H1 (cell line): ENCODE results near the gene LEKR1. TPM values are rescaled to one million over a fixed set of nuclear protein-coding genes. Genes with fewer than 3 reads are reported as not detected.

Experiments used
- BACH1 ChIP-seq: IDR thresholded peaks from 2 replicates; pipeline ENCODE4 v1.6.1; 2012; ENCODE audit warnings: low read length, improper control_type of control experiment
- CBX8 ChIP-seq: fragments of 300-800, 300-1000 bp; sonication (generic); IDR thresholded peaks from 2 replicates; pipeline ENCODE4 v1.7.1; 2016; ENCODE audit warnings: low read depth, low read length, borderline replicate concordance
- EZH2 ChIP-seq: fragments of 200-600 bp; sonication (generic); IDR thresholded peaks from 2 replicates; pipeline ENCODE4 v1.7.1; 2012; ENCODE audit warnings: low read depth, mild to moderate bottlenecking, moderate library complexity, low read length, inconsistent platforms; ENCODE audit not compliant: severe bottlenecking
- NANOG ChIP-seq: IDR thresholded peaks from 2 replicates; pipeline ENCODE4 v1.6.1; 2011; ENCODE audit warnings: low read length, low read depth, mild to moderate bottlenecking, inconsistent platforms; ENCODE audit not compliant: insufficient read depth, poor library complexity, severe bottlenecking
- polyA plus RNA-seq, 7 experiments: library from polyadenylated mRNA; depleted of rRNA in 3 of 7; stranded (reverse) in 5 of 7; unstranded in 2 of 7; fragments of >200 nt in 5 of 7; fragments of 200-250 nt in 2 of 7; gene quantifications; 1 replicate in 5 of 7; 2 replicates in 1 of 7; 4 replicates in 1 of 7; pipeline versions ENCODE4 v1.2.1 to v1.2.3, GENCODE V29; 2011 to 2013; ENCODE audit warnings: missing spikeins in 2 of 7, mixed read lengths in 2 of 7
- total RNA-seq: library from RNA; stranded (reverse); fragmentation: NEBNext Ultra II Directional; extraction: Animal tissue kit (Norgen Biotek cat#: 25700); gene quantifications from 2 replicates; pipeline ENCODE4 v1.2.1, GENCODE V29; 2021

LEKR1 gene
- total and polyA plus RNA-seq, 2 of the 8 experiments (the other 6 are each of a cell fraction or from before 2014, with no cell fraction given), result 0.08 TPM; not detected in 1

- TF ChIP-seq CBX8 (no peak), BACH1 (no peak), EZH2 (no peak), NANOG (no peak)
These were observed 219.2 kb downstream of the LEKR1 start (continued) for GRCh38 chr3:157045238-157045850.
